Loucy (cell line): ENCODE results near the gene SOD2.
A peak's percentile ranks its signal among the peaks of the same experiment; 100 is the strongest.

Experiments used
- CTCF ChIP-seq: fragments of 200-600 bp; sonication (generic); conservative IDR thresholded peaks from 2 replicates; pipeline ENCODE4 v1.5.1; 2014; ENCODE audit warnings: mild to moderate bottlenecking, antibody characterized with exemption, low read length
- EZH2phosphoT487 ChIP-seq: fragments of 200-600 bp; IDR thresholded peaks from 2 replicates; pipeline ENCODE4 v1.6.1; 2018; ENCODE audit warnings: antibody characterized with exemption, mild to moderate bottlenecking, moderate library complexity, borderline replicate concordance

GRCh38 chr6:159687341-159687740 is 5.7 kb downstream of the SOD2 start:
- peak; percentile 26; the same call in 1 of the 2 replicates for TF ChIP-seq CTCF
- TF ChIP-seq EZH2phosphoT487, result no peak
